ENCODE measurements around the gene FA2H.

DNA sequence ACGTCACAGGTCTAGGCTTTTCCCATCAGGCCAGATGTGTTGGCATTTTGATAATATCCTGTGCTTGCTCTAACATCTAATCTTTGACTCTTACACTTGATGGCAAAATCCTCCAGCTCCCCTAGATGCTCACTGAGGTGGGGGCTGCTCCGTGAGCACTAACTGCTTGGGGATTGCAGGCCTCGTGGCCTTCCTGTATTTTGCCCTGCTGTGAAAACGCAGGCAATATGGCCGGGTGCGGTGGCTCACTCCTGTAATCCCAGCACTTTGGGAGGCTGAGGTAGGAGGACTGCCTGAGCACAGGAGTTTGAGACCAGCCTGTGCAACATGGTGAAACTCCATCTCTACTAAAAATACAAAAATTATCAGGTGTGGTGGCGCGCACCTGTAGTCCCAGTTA lies 64.2 kb downstream of the FA2H start:
- TF ChIP-seq POLR2A (IDR thresholded peaks at IDR 0.05; ENCODE audit: low read depth, low read length) = no peak
- no peak for TF ChIP-seq POLR2AphosphoS5 (IDR thresholded peaks at IDR 0.05; ENCODE audit: low read depth, low read length)

Data from GM12892 (cell line).